ENCODE measurements around the gene SLC5A10. TPM values are rescaled to one million over a fixed set of nuclear protein-coding genes. Genes with fewer than 3 reads are reported as not detected.

Gene SLC5A10
- total and polyA plus RNA-seq, 10 donors = 0.17 to 2.1 (median 1.5) TPM; not detected in 5

DNA sequence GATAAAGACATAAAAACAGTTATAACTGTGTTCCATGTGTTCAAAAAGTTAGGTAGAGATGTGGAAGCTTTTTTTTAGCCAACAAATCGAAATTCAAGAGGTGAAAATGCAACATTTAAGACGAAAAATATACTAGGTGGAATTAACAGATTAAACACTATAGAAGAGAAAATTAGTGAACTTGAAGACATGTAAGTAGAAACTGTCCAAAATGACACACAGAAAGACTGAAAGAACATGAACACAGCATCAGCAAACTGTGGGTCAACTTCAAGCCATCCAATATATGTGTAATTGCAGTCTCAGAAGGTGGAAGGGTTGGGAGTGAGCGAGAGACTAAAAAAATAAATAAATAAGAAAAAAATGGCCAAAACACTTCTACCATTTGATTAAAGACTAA, 43.3 kb downstream of the SLC5A10 start:
- Histone ChIP-seq H3K27ac (no peak overlapping the region), H3K36me3 (peaks cover 0 to 14% (median 0%) of the 10 kb centered on the region in 6 donors), H3K9me3 (peaks cover 0 to 19% (median 10%) of the 10 kb centered on the region in 8 donors), H3K4me3 (no peak overlapping the region), H3K27me3 (replicated peaks in 1 of 7) (no peaks in the 10 kb centered on the region), H3K4me1 (peaks cover 14 to 26% (median 18%) of the 10 kb centered on the region in 6 donors)
- intact Hi-C loops (cut with DNase I; ENCODE audit: low total_unique reads) = no loop called here
- TF ChIP-seq POLR2AphosphoS5 (IDR thresholded peaks at IDR 0.05) (no peak), POLR2A (IDR thresholded peaks at IDR 0.05) (no peak)
- TF ChIP-seq, protein P1, sequence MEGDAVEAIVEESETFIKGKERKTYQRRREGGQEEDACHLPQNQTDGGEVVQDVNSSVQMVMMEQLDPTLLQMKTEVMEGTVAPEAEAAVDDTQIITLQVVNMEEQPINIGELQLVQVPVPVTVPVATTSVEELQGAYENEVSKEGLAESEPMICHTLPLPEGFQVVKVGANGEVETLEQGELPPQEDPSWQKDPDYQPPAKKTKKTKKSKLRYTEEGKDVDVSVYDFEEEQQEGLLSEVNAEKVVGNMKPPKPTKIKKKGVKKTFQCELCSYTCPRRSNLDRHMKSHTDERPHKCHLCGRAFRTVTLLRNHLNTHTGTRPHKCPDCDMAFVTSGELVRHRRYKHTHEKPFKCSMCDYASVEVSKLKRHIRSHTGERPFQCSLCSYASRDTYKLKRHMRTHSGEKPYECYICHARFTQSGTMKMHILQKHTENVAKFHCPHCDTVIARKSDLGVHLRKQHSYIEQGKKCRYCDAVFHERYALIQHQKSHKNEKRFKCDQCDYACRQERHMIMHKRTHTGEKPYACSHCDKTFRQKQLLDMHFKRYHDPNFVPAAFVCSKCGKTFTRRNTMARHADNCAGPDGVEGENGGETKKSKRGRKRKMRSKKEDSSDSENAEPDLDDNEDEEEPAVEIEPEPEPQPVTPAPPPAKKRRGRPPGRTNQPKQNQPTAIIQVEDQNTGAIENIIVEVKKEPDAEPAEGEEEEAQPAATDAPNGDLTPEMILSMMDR (IDR thresholded peaks at IDR 0.05 in 8 of 11, conservative IDR thresholded peaks at IDR 0.05 in 3 of 11) = no peak
- no peak for DNase-seq
- WGBS, 5 donors = 94 to 97% (median 96%) methylated on average over 3 of the region's 3 CpGs

DNA sequence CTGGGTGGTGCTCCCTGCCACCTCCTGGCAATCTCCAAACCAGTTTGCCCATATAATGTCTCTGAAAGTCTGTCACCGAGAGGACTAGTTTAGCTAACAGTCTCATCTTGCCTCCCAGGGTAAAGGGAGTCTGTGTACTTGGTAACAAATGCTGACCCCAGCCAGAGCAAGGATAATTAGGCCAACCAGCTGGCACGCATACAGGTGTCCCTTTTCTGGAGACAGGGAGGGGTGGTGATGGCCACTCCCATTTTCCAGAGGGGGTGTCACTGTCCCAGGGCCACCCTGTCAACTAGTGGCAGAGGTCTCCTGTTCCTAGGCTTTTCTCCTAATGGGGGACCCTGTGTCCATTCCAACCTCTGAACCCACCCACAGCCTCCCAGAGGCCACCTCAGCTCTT, 44.5 kb downstream of the SLC5A10 start:
- DNase-seq = no peak
- Histone ChIP-seq H3K27me3 (replicated peaks in 1 of 7) (no peaks in the 10 kb centered on the region), H3K27ac (no peak overlapping the region), H3K4me3 (no peak overlapping the region), H3K4me1 (peaks cover 14 to 38% (median 19%) of the 10 kb centered on the region in 6 donors), H3K9me3 (peaks cover 0 to 19% (median 10%) of the 10 kb centered on the region in 8 donors), H3K36me3 (peaks cover 0 to 14% (median 0%) of the 10 kb centered on the region in 6 donors)
- 92 to 99% (median 96%) methylated on average over 2 of the region's 2 CpGs for WGBS, 5 donors
- no peak for TF ChIP-seq POLR2AphosphoS5 (IDR thresholded peaks at IDR 0.05)
- TF ChIP-seq, protein P1 (IDR thresholded peaks at IDR 0.05 in 8 of 11, conservative IDR thresholded peaks at IDR 0.05 in 3 of 11) = no peak
- no peak for TF ChIP-seq POLR2A (IDR thresholded peaks at IDR 0.05)
- intact Hi-C loops (cut with DNase I; ENCODE audit: low total_unique reads) = no loop called here

DNA sequence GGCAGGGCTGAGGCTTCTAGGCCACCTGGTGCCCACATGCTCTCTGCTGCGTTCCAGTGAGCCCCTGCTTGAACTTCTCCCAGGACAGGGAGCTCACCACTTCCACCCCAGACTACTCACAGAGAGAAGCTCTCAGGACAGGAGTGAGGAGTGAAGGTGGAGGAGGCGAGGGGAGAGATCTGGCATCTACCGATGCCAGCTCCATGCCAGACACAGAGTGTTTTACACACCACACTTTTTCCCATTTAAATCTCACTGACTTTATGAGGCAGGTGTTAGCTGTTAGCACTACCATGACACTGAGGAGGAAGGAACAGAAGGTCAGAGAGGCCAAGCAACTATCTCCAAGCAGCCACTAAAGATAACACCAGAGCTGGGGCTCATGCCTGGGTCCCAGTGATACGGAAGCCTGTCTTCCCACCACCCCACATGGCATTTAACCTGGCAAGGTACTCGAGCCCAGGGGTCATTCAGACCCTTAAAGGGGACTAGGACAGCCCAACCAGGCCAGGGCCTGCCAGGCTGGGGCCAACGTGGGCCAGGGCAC, 45.8 kb downstream of the SLC5A10 start:
- Histone ChIP-seq H3K27ac (no peak overlapping the region), H3K9me3 (peaks cover 0 to 19% (median 10%) of the 10 kb centered on the region in 8 donors), H3K27me3 (replicated peaks in 1 of 7) (no peaks in the 10 kb centered on the region), H3K4me1 (peaks cover 14 to 41% (median 25%) of the 10 kb centered on the region in 6 donors), H3K4me3 (no peak overlapping the region), H3K36me3 (peaks cover 0 to 14% (median 0%) of the 10 kb centered on the region in 6 donors)
- 77 to 92% (median 83%) methylated on average over 5 to 6 of the region's 6 CpGs for WGBS, 5 donors
- DNase-seq = no peak
- intact Hi-C loops (cut with DNase I; ENCODE audit: low total_unique reads) = no loop called here
- TF ChIP-seq, protein P1 (IDR thresholded peaks at IDR 0.05 in 8 of 11, conservative IDR thresholded peaks at IDR 0.05 in 3 of 11) = no peak
- no peak for TF ChIP-seq POLR2AphosphoS5 (IDR thresholded peaks at IDR 0.05)

DNA sequence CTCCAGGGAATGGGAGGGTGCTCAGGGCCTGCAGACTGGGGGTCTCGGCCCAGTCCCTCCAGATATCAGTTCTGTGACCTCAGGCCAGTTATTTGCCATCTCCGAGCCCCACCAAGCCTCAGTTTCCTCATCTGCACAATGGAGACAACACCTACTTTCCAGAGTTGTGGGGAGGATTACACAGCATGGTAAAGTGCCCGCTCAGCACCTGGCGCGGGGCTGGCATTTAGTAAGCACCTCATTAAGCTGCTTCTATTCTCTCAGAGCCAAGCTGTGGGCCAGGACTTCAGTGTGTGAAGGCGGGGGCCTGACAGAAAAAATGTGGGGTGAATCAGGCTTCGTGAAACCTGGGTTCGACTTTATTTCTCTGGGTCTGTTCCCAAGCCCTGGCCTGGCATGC, 47.4 kb downstream of the SLC5A10 start:
- Histone ChIP-seq H3K9me3 (peaks cover 0 to 19% (median 10%) of the 10 kb centered on the region in 8 donors), H3K27ac (no peak overlapping the region), H3K4me1 (peaks cover 4 to 42% (median 27%) of the 10 kb centered on the region in 6 donors), H3K4me3 (no peak overlapping the region), H3K27me3 (replicated peaks in 1 of 7) (peaks cover 0 to 14% (median 0%) of the 10 kb centered on the region in 7 donors), H3K36me3 (peaks cover 0 to 14% (median 0%) of the 10 kb centered on the region in 6 donors)
- TF ChIP-seq POLR2AphosphoS5 (IDR thresholded peaks at IDR 0.05) (no peak), POLR2A (IDR thresholded peaks at IDR 0.05) (no peak)
- TF ChIP-seq, protein P1 (IDR thresholded peaks at IDR 0.05 in 8 of 11, conservative IDR thresholded peaks at IDR 0.05 in 3 of 11) = no peak
- no peak for DNase-seq
- intact Hi-C loops (cut with DNase I; ENCODE audit: low total_unique reads) = no loop called here
- WGBS, 5 donors = 91 to 95% (median 95%) methylated on average over 8 of the region's 8 CpGs
